H1 (cell line): ENCODE data around the gene WBP1L. TPM values are rescaled to one million over a fixed set of nuclear protein-coding genes. Genes with fewer than 3 reads are reported as not detected.

Source experiments
- CTCF ChIA-PET: fragments of 300-600 bp; sonication (Branson Sonifier 250); formaldehyde crosslinking; loops from one replicate; lab custom pipeline; 2021; ENCODE audit not compliant: partially characterized antibody; lab: Charles Lee
- POLR2A ChIA-PET: fragments of 300-600 bp; sonication (Branson Sonifier 250); formaldehyde crosslinking; loops from one replicate; lab custom pipeline; 2021; ENCODE audit warnings: inconsistent platforms; ENCODE audit not compliant: partially characterized antibody; lab: Charles Lee
- DNase-seq, 2 experiments: peaks; one replicate each; pipeline versions ENCODE4 v3.0.0 to v3.0.0-alpha.2; 2010 to 2022; ENCODE audit warnings: low spot score in 2 of 2, low read depth in 1 of 2, mixed read lengths in 1 of 2
- FAIRE-seq: peaks from 2 replicates; lab custom pipeline; 2011; peaks lifted over from hg19 to GRCh38; lab: Jason Lieb, UNC
- H2AFZ ChIP-seq: 2 replicates; pipeline ENCODE4 v1.8.1; 2012; ENCODE audit warnings: low read length, inconsistent platforms
- H2AK5ac ChIP-seq: 2 replicates; pipeline ENCODE4 v1.6.1; 2013; ENCODE audit warnings: low read depth, low read length
- H2BK120ac ChIP-seq: replicated peaks from 2 replicates; pipeline ENCODE3; 2013; ENCODE audit warnings: low read depth, low read length, inconsistent platforms
- H2BK12ac ChIP-seq: 2 replicates; pipeline ENCODE4 v1.6.1; 2013; ENCODE audit warnings: low read depth, low read length
- H2BK15ac ChIP-seq: 2 replicates; pipeline ENCODE4 v1.6.1; 2013; ENCODE audit warnings: low read length
- H2BK20ac ChIP-seq: 2 replicates; pipeline ENCODE4 v1.6.1; 2013; ENCODE audit warnings: low read length
- H2BK5ac ChIP-seq: 2 replicates; pipeline ENCODE4 v1.6.1; 2013; ENCODE audit warnings: low read depth, low read length
- H3K14ac ChIP-seq: 2 replicates; pipeline ENCODE4 v1.6.1; 2013; ENCODE audit warnings: inconsistent platforms; ENCODE audit not compliant: insufficient read length
- H3K18ac ChIP-seq: 2 replicates; pipeline ENCODE4 v1.6.1; 2013; ENCODE audit warnings: low read length; ENCODE audit errors: extremely low read depth
- H3K23ac ChIP-seq: 2 replicates; pipeline ENCODE4 v1.6.1; 2013; ENCODE audit warnings: inconsistent platforms; ENCODE audit not compliant: insufficient read length
- H3K23me2 ChIP-seq: 2 replicates; pipeline ENCODE4 v1.6.1; 2013; ENCODE audit warnings: low read depth, low read length
- H3K27ac ChIP-seq: 2 replicates; pipeline ENCODE4 v1.6.1; 2011; ENCODE audit warnings: low read depth, low read length, inconsistent platforms
- H3K27me3 ChIP-seq, 4 experiments: replicated peaks in 1 of 4; 1 replicate in 1 of 4; 2 replicates in 3 of 4; pipeline versions ENCODE4 v1.6.1 to v1.8.1; 2011 to 2013; ENCODE audit warnings: low read length in 3 of 4, mild to moderate bottlenecking in 3 of 4, inconsistent platforms in 2 of 4, mixed read lengths in 2 of 4, moderate library complexity in 1 of 4; ENCODE audit not compliant: control insufficient read depth in 3 of 4, insufficient read depth in 3 of 4; ENCODE audit errors: extremely low read depth in 1 of 4
- H3K36me3 ChIP-seq, 4 experiments: 2 replicates each; pipeline versions ENCODE4 v1.6.1 to v1.8.1; 2011 to 2013; ENCODE audit warnings: mild to moderate bottlenecking in 4 of 4, low read length in 3 of 4, moderate library complexity in 2 of 4, control low read depth in 1 of 4, inconsistent platforms in 1 of 4; ENCODE audit not compliant: insufficient read depth in 4 of 4, control insufficient read depth in 2 of 4
- H3K4ac ChIP-seq: replicated peaks from 2 replicates; pipeline ENCODE3; 2013; ENCODE audit warnings: low read length, low read depth, mixed read lengths, inconsistent platforms; ENCODE audit not compliant: insufficient read length
- H3K4me1 ChIP-seq, 4 experiments: replicated peaks in 1 of 4; 1 replicate in 1 of 4; 2 replicates in 3 of 4; pipeline versions ENCODE4 v1.6.1 to v1.8.1; 2011 to 2013; ENCODE audit warnings: low read length in 3 of 4, inconsistent platforms in 2 of 4, mixed read lengths in 1 of 4; ENCODE audit not compliant: insufficient read depth in 4 of 4, control insufficient read depth in 3 of 4
- H3K4me2 ChIP-seq, 2 experiments: 2 replicates each; pipeline versions ENCODE4 v1.6.1 to v1.8.1; 2011 to 2013; ENCODE audit warnings: low read depth in 2 of 2, low read length in 2 of 2, control low read depth in 1 of 2, inconsistent platforms in 1 of 2, mild to moderate bottlenecking in 1 of 2; ENCODE audit not compliant: insufficient read depth in 1 of 2
- H3K4me3 ChIP-seq, 4 experiments: fragments of 200-600, 300-600 bp in 1 of 4; sonication (generic), shearing (Covaris generic), sonication (Bioruptor Twin) in 1 of 4; 2 replicates each; pipeline versions ENCODE4 v1.5.1 to v1.8.1; 2011 to 2016; ENCODE audit warnings: low read length in 4 of 4, low read depth in 3 of 4, control low read depth in 2 of 4, inconsistent platforms in 2 of 4, mild to moderate bottlenecking in 2 of 4, mixed read lengths in 1 of 4, moderate library complexity in 1 of 4; ENCODE audit not compliant: insufficient read depth in 2 of 4; ENCODE audit errors: extremely low read depth in 1 of 4
- H3K56ac ChIP-seq: replicated peaks from 2 replicates; pipeline ENCODE3; 2013; ENCODE audit warnings: low read depth, mild to moderate bottlenecking, mixed read lengths, low read length, inconsistent platforms; ENCODE audit not compliant: insufficient read length
- H3K79me1 ChIP-seq: 2 replicates; pipeline ENCODE4 v1.6.1; 2013; ENCODE audit warnings: low read depth, low read length, control low read depth
- H3K79me2 ChIP-seq, 2 experiments: 2 replicates each; pipeline versions ENCODE4 v1.6.1 to v1.8.1; 2012 to 2013; ENCODE audit warnings: low read length in 2 of 2, mild to moderate bottlenecking in 2 of 2, inconsistent platforms in 1 of 2; ENCODE audit not compliant: insufficient read depth in 2 of 2, control insufficient read depth in 1 of 2
- H3K9ac ChIP-seq, 4 experiments: replicated peaks in 1 of 4; 1 replicate in 1 of 4; 2 replicates in 3 of 4; pipeline versions ENCODE4 v1.6.1 to v1.8.1; 2011 to 2013; ENCODE audit warnings: low read depth in 3 of 4, low read length in 3 of 4, control low read depth in 2 of 4, mild to moderate bottlenecking in 2 of 4, moderate library complexity in 2 of 4, inconsistent platforms in 1 of 4; ENCODE audit errors: extremely low read depth in 1 of 4
- H3K9me3 ChIP-seq, 2 experiments: 2 replicates each; pipeline versions ENCODE4 v1.6.1 to v1.8.1; 2012 to 2013; ENCODE audit warnings: mild to moderate bottlenecking in 2 of 2, moderate library complexity in 2 of 2, control low read depth in 1 of 2, inconsistent platforms in 1 of 2, low read depth in 1 of 2, low read length in 1 of 2, mixed read lengths in 1 of 2; ENCODE audit not compliant: insufficient read depth in 2 of 2
- H4K20me1 ChIP-seq, 2 experiments: replicated peaks in 1 of 2; 2 replicates each; pipeline versions ENCODE3 to v1.8.1; 2011 to 2013; ENCODE audit warnings: inconsistent platforms in 2 of 2, low read length in 2 of 2, mild to moderate bottlenecking in 1 of 2; ENCODE audit not compliant: insufficient read depth in 2 of 2, control insufficient read depth in 1 of 2
- H4K5ac ChIP-seq: 2 replicates; pipeline ENCODE4 v1.6.1; 2013; ENCODE audit warnings: low read length, low read depth, mixed read lengths, inconsistent platforms; ENCODE audit not compliant: insufficient read length
- H4K8ac ChIP-seq: 2 replicates; pipeline ENCODE4 v1.8.0; 2013; ENCODE audit warnings: mild to moderate bottlenecking, moderate library complexity, low read length, inconsistent platforms; ENCODE audit not compliant: insufficient read depth; ENCODE audit errors: extremely low read depth
- H4K91ac ChIP-seq: replicated peaks from 2 replicates; pipeline ENCODE3; 2013; ENCODE audit warnings: low read length, mixed read lengths, inconsistent platforms; ENCODE audit not compliant: insufficient read length
- BACH1 ChIP-seq: IDR thresholded peaks from 2 replicates; pipeline ENCODE4 v1.6.1; 2012; ENCODE audit warnings: low read length, improper control_type of control experiment
- CREB1 ChIP-seq: IDR thresholded peaks from 2 replicates; pipeline ENCODE4 v1.6.1; 2012; ENCODE audit warnings: inconsistent platforms
- CTCF ChIP-seq, 3 experiments: IDR thresholded peaks; 1 replicate in 2 of 3; 2 replicates in 1 of 3; pipeline versions ENCODE4 v1.5.1 to v1.6.1; 2011; ENCODE audit warnings: low read length in 3 of 3, mild to moderate bottlenecking in 3 of 3, inconsistent platforms in 2 of 3, low read depth in 1 of 3, moderate library complexity in 1 of 3; ENCODE audit not compliant: insufficient read depth in 1 of 3; ENCODE audit errors: control extremely low read depth in 1 of 3
- JUND ChIP-seq: IDR thresholded peaks from 2 replicates; pipeline ENCODE4 v1.6.1; 2011; ENCODE audit warnings: mild to moderate bottlenecking, improper control_type of control experiment, low read length
- MAFK ChIP-seq: IDR thresholded peaks from 2 replicates; pipeline ENCODE4 v1.6.1; 2012; ENCODE audit warnings: low read depth, mild to moderate bottlenecking, improper control_type of control experiment, low read length
- NANOG ChIP-seq: IDR thresholded peaks from 2 replicates; pipeline ENCODE4 v1.6.1; 2011; ENCODE audit warnings: low read length, low read depth, mild to moderate bottlenecking, inconsistent platforms; ENCODE audit not compliant: insufficient read depth, poor library complexity, severe bottlenecking
- SAP30 ChIP-seq: fragments of 300-600 bp; sonication (generic); IDR thresholded peaks from 2 replicates; pipeline ENCODE4 v1.7.1; 2012; ENCODE audit warnings: low read length, moderate library complexity, mild to moderate bottlenecking, inconsistent platforms; ENCODE audit not compliant: insufficient read depth, insufficient replicate concordance
- TAF7 ChIP-seq: optimal IDR thresholded peaks from 2 replicates; pipeline ENCODE3; 2011; ENCODE audit warnings: low read depth, mild to moderate bottlenecking, inconsistent platforms, low read length, moderate library complexity, borderline replicate concordance
- WGBS, 2 experiments: shearing (Covaris generic) in 1 of 2; methylation state at CpG; one replicate each; pipeline versions ENCODE4 v1.1.6 to v1.1.7; 2013 to 2015; ENCODE audit warnings: low lambda C conversion rate in 2 of 2, mixed read lengths in 2 of 2, inconsistent platforms in 1 of 2, low coverage in 1 of 2, missing lambda C conversion rate in 1 of 2; ENCODE audit not compliant: insufficient replicate concordance in 2 of 2, insufficient coverage in 1 of 2, insufficient read length in 1 of 2; ENCODE audit errors: extremely low coverage in 1 of 2, missing lambda C conversion rate in 1 of 2; 5-methylcytosine and 5-hydroxymethylcytosine counted together
- polyA plus RNA-seq, 7 experiments: library from polyadenylated mRNA; depleted of rRNA in 3 of 7; stranded (reverse) in 5 of 7; unstranded in 2 of 7; fragments of >200 nt in 5 of 7; fragments of 200-250 nt in 2 of 7; gene quantifications; 1 replicate in 5 of 7; 2 replicates in 1 of 7; 4 replicates in 1 of 7; pipeline versions ENCODE4 v1.2.1 to v1.2.3, GENCODE V29; 2011 to 2013; ENCODE audit warnings: missing spikeins in 2 of 7, mixed read lengths in 2 of 7
- total RNA-seq: library from RNA; stranded (reverse); fragmentation: NEBNext Ultra II Directional; extraction: Animal tissue kit (Norgen Biotek cat#: 25700); gene quantifications from 2 replicates; pipeline ENCODE4 v1.2.1, GENCODE V29; 2021

WBP1L gene
- total and polyA plus RNA-seq, 2 of the 8 experiments (the other 6 are each of a cell fraction or from before 2014, with no cell fraction given) = 26.6 to 29.9 TPM

GRCh38 chr10:102800611-102801335 is 57.0 kb downstream of the WBP1L start:
- Histone ChIP-seq H2BK15ac (no peak overlapping the region), H3K27ac (peak overlapping the region; percentile 22; the same call in 1 of the 2 replicates)
- TF ChIP-seq NANOG (no peak), BACH1 (no peak), CREB1 (no peak), JUND (no peak), TAF7 (no peak), MAFK (no peak), CTCF (IDR thresholded peaks at IDR 0.05; ENCODE audit: control extremely low read depth in 1 of 3, insufficient read depth in 1 of 3, low read depth in 1 of 3, low read length in 3 of 3) (no peak), SAP30 (no peak)

More at GRCh38 chr10:102800611-102801335, 57.0 kb downstream of the WBP1L start:
- Histone ChIP-seq H4K20me1 (no peaks in the 10 kb centered on the region), H3K79me1 (no peaks in the 10 kb centered on the region; the same call in 1 of the 2 replicates), H3K4me2 (peak overlapping the region; percentile 28 to 39; a peak in 2 of 4 replicates), H3K14ac (no peak overlapping the region), H3K36me3 (peaks cover 0 to 3% (median 0%) of the 10 kb centered on the region in 4 experiments; a peak in 1 of 8 replicates), H4K5ac (no peak overlapping the region), H3K4ac (peak overlapping the region; percentile 89), H3K4me1 (peaks cover 19 to 33% (median 29%) of the 10 kb centered on the region in 4 experiments), H3K23ac (peak overlapping the region; percentile 28), H2AFZ (no peak overlapping the region), H2BK5ac (peak overlapping the region; percentile 48; the same call in 1 of the 2 replicates), H3K18ac (no peak overlapping the region; the same call in 1 of the 2 replicates), H2AK5ac (no peak overlapping the region), H2BK12ac (peak overlapping the region; percentile 55), H3K9me3 (peaks cover 0 to 3% of the 10 kb centered on the region in 2 experiments; a peak in 2 of 4 replicates), H3K79me2 (no peaks in the 10 kb centered on the region), H2BK20ac (peak overlapping the region; percentile 37; the same call in 1 of the 2 replicates), H2BK120ac (no peak overlapping the region), H3K27me3 (no peaks in the 10 kb centered on the region), H3K9ac (no peak overlapping the region; a peak in 1 of 7 replicates), H4K8ac (no peak overlapping the region), H4K91ac (peak overlapping the region; percentile 71), H3K4me3 (peak overlapping the region in 1 of 4 experiments; percentile 16; a peak in 1 of 8 replicates), H3K23me2 (no peaks in the 10 kb centered on the region; the same call in none of the 2 replicates), H3K56ac (no peak overlapping the region)
- POLR2A ChIA-PET = interaction anchor here (1.0 to 4.4 kb wide), 8 partner anchors 9 to 57 kb away, joined by 3 to 40 read pairs (median 3); partner anchors contain the start of gene WBP1L
- CTCF ChIA-PET = interaction anchor here (0.9 to 1.7 kb wide), 5 partner anchors 12 to 48 kb away, joined by 3 to 7 read pairs (median 3); no protein-coding TSS in a partner anchor
- DNase-seq (no peak), FAIRE-seq (no peak)
- WGBS, 2 experiments = 92% methylated on average over 10 of the region's 10 CpGs; no CpG with 5 or more reads in 1 of the 2 experiments
